Activated CD4-positive, alpha-beta memory T cell treated with anti-CD3 and anti-CD28 coated beads, Interleukin-2, amount 10 ng/mL, durations not matched to agents 7 days and 5 days (primary cell): Measurements from ENCODE around the gene LRRTM4. TPM values are rescaled to one million over a fixed set of nuclear protein-coding genes. Genes with fewer than 3 reads are reported as not detected.

Source experiments
- CTCF ChIA-PET: fragments of 350-600 bp; sonication (Branson Sonifier 250); formaldehyde crosslinking; loops from one replicate; lab custom pipeline; 2021; ENCODE audit warnings: antibody characterized with exemption, inconsistent platforms; lab: Charles Lee
- POLR2A ChIA-PET: fragments of 350-600 bp; sonication (Branson Sonifier 250); formaldehyde crosslinking; loops from one replicate; lab custom pipeline; 2021; ENCODE audit warnings: antibody characterized with exemption; lab: Charles Lee
- DNase-seq: peaks from one replicate; pipeline ENCODE4 v3.0.0-alpha.2; 2020
- H3K27ac Mint-ChIP-seq: one replicate; pipeline ENCODE4 v1.8.0; 2021; ENCODE audit warnings: mild to moderate bottlenecking, mixed read lengths
- H3K27me3 Mint-ChIP-seq: one replicate; pipeline ENCODE4 v1.8.0; 2021; ENCODE audit warnings: mixed read lengths
- H3K36me3 Mint-ChIP-seq: one replicate; pipeline ENCODE4 v1.8.0; 2021; ENCODE audit warnings: low read depth, mixed read lengths
- H3K4me1 Mint-ChIP-seq: one replicate; pipeline ENCODE4 v1.8.0; 2021; ENCODE audit warnings: mixed read lengths
- H3K4me3 Mint-ChIP-seq: one replicate; pipeline ENCODE4 v1.8.0; 2021; ENCODE audit warnings: mild to moderate bottlenecking, mixed read lengths
- H3K9me3 Mint-ChIP-seq: one replicate; pipeline ENCODE4 v1.8.0; 2021; ENCODE audit warnings: mixed read lengths
- total RNA-seq, 2 experiments: library from RNA; stranded (reverse); gene quantifications; one replicate each; pipeline ENCODE4 v1.2.3, GENCODE V29; 2021

The LRRTM4 gene
- total RNA-seq, 2 experiments from 2014 or later = not detected

GRCh38 chr2:76866464-76866863 lies 655.7 kb downstream of the LRRTM4 start:
- CTCF ChIA-PET = no interaction called here
- Mint-ChIP-seq H3K36me3 (no peaks in the 10 kb centered on the region), H3K4me1 (no peaks in the 10 kb centered on the region)

GRCh38 chr2:76862901-76863300 lies 659.3 kb downstream of the LRRTM4 start:
- H3K36me3 Mint-ChIP-seq = no peaks in the 10 kb centered on the region
- no peaks in the 10 kb centered on the region for H3K27me3 Mint-ChIP-seq
- DNase-seq = no peak
- no peak overlapping the region for H3K27ac Mint-ChIP-seq
- CTCF ChIA-PET = no interaction called here
- no peak overlapping the region for H3K4me3 Mint-ChIP-seq
- peaks cover 11% of the 10 kb centered on the region for H3K9me3 Mint-ChIP-seq
- POLR2A ChIA-PET = no interaction called here
- H3K4me1 Mint-ChIP-seq = no peaks in the 10 kb centered on the region

More at GRCh38 chr2:76866464-76866863, 655.7 kb downstream of the LRRTM4 start:
- H3K4me3 Mint-ChIP-seq = no peak overlapping the region
- peaks cover 11% of the 10 kb centered on the region for H3K9me3 Mint-ChIP-seq
- POLR2A ChIA-PET = no interaction called here
- no peaks in the 10 kb centered on the region for H3K27me3 Mint-ChIP-seq
- no peak overlapping the region for H3K27ac Mint-ChIP-seq
- DNase-seq = no peak

GRCh38 chr2:76861708-76862107 lies 660.5 kb downstream of the LRRTM4 start:
- DNase-seq = no peak
- ChIA-PET CTCF (no interaction called here), POLR2A (no interaction called here)
- peaks cover 11% of the 10 kb centered on the region for H3K9me3 Mint-ChIP-seq
- no peak overlapping the region for H3K4me3 Mint-ChIP-seq
- H3K36me3 Mint-ChIP-seq = no peaks in the 10 kb centered on the region
- no peaks in the 10 kb centered on the region for H3K4me1 Mint-ChIP-seq
- no peaks in the 10 kb centered on the region for H3K27me3 Mint-ChIP-seq
- no peak overlapping the region for H3K27ac Mint-ChIP-seq

DNA sequence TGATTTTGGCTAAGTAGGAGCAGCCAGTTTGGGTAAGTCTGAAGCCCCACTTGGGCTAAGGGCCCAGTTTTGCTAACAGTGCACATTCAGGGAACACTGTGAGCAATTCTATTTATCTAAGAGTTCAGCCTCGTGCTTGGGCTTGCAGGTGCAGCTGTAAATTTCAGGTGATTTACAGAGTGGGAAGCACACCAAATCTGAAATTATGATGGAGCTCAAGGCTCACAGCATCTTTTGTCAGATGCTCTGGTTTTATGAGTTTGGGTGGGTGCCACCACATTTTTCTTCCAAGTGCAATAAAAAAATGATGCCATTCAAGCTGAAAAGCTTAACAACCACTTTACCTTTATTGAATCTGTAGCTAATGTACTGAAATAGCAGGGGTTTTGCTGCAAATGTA lies 671.2 kb downstream of the LRRTM4 start:
- ChIA-PET CTCF (no interaction called here), POLR2A (no interaction called here)
- no peak overlapping the region for H3K4me3 Mint-ChIP-seq
- H3K27me3 Mint-ChIP-seq = no peaks in the 10 kb centered on the region
- no peak overlapping the region for H3K27ac Mint-ChIP-seq
- peaks cover 13% of the 10 kb centered on the region for H3K9me3 Mint-ChIP-seq
- DNase-seq = no peak
- no peaks in the 10 kb centered on the region for H3K36me3 Mint-ChIP-seq
- H3K4me1 Mint-ChIP-seq = no peaks in the 10 kb centered on the region

GRCh38 chr2:76849086-76849485 lies 673.1 kb downstream of the LRRTM4 start:
- DNase-seq = no peak
- POLR2A ChIA-PET = no interaction called here
- H3K27me3 Mint-ChIP-seq = no peaks in the 10 kb centered on the region
- H3K27ac Mint-ChIP-seq = no peak overlapping the region
- H3K4me1 Mint-ChIP-seq = no peaks in the 10 kb centered on the region
- CTCF ChIA-PET = no interaction called here
- H3K36me3 Mint-ChIP-seq = no peaks in the 10 kb centered on the region
- H3K4me3 Mint-ChIP-seq = no peak overlapping the region
- peaks cover 13% of the 10 kb centered on the region for H3K9me3 Mint-ChIP-seq

DNA sequence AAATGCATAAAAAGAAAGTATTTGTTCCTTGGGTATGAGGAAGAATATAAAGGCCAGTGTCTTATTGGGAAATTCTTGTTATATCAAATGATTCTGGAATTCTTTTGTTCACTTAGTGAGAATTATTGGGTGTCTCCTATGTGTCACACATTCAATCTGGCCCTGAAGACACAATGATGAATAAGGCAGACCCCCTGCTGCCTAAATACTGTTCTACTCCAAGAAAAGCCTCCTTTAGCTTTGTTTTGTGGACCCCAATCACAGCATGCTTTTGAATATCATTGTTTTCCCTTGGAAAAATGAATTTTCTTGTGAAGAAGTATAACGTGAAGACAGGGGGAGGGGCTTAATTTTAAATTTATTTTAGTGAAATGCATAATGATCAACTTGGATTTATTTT lies 682.4 kb downstream of the LRRTM4 start:
- H3K27me3 Mint-ChIP-seq = no peaks in the 10 kb centered on the region
- no peak overlapping the region for H3K4me3 Mint-ChIP-seq
- no peaks in the 10 kb centered on the region for H3K4me1 Mint-ChIP-seq
- H3K36me3 Mint-ChIP-seq = no peaks in the 10 kb centered on the region
- no peak for DNase-seq
- CTCF ChIA-PET = interaction anchor here (0.6 kb wide), 1 partner anchor 12 kb away, joined by 3 read pairs; no protein-coding TSS in a partner anchor
- peaks cover 4% of the 10 kb centered on the region for H3K9me3 Mint-ChIP-seq
- no peak overlapping the region for H3K27ac Mint-ChIP-seq
- POLR2A ChIA-PET = no interaction called here

DNA sequence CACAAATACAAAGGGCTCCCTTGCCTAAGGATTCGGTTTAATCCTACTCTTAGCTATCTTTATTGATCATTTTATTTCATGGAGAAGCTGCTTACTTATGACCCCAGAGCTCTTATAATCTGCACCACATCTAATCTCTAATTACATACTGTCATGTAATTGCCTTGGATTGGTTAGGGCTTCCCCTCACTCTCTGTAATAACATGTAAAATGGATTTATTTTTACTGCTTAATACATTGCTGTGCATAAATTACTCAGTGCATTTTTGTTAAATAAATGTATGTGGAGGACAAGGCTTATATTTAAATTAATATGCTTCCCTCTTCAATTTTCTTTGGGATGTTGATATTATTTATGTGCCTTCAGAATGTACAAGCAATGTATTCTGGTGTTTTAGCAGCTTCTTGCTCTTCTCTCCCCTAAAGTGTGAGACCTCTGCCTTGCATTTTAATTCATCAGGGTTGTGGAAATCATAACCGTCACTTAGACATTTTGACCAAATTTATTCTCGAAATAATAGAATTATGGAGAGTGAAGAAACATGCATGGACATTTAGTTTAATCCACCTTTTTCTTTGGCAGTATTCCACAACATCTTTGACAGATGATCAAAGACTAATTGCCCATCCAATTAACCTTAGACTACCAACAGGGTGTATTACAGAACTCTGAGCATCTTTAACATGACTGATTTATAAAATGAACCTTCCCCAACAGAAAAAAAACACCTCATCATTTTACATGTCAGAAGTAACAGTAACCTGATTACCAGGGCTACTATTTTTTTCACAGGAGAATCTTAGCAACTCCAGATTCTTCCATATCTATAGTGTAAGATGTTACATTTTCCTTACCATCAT lies 692.6 kb downstream of the LRRTM4 start:
- Mint-ChIP-seq H3K9me3 (peaks cover 12% of the 10 kb centered on the region), H3K27me3 (no peaks in the 10 kb centered on the region), H3K4me3 (no peak overlapping the region), H3K4me1 (no peaks in the 10 kb centered on the region), H3K27ac (no peak overlapping the region), H3K36me3 (no peaks in the 10 kb centered on the region)
- ChIA-PET CTCF (no interaction called here), POLR2A (no interaction called here)
- no peak for DNase-seq

DNA sequence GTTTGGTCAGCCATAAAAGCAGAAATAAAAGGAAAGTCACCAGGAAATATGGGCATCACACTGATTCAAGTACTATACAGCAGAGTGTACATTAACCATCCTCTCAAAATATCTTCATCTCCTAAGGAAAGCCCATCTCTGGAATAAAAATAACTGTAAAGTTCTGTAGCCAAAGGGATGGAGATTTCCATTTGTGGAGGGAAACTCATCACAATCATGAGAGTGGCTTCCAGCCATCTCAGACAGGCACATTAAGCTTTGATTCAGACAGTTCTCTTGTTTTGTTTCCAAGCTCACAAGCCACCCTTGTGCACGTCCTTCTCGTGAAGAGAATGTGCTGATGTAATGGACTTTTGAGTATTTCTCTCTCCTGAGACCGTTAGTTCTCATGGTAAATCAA lies 695.5 kb downstream of the LRRTM4 start:
- H3K9me3 Mint-ChIP-seq = peaks cover 6% of the 10 kb centered on the region
- ChIA-PET POLR2A (no interaction called here), CTCF (no interaction called here)
- H3K4me1 Mint-ChIP-seq = no peaks in the 10 kb centered on the region
- H3K36me3 Mint-ChIP-seq = no peaks in the 10 kb centered on the region
- no peaks in the 10 kb centered on the region for H3K27me3 Mint-ChIP-seq
- H3K4me3 Mint-ChIP-seq = no peak overlapping the region
- no peak for DNase-seq
- no peak overlapping the region for H3K27ac Mint-ChIP-seq

DNA sequence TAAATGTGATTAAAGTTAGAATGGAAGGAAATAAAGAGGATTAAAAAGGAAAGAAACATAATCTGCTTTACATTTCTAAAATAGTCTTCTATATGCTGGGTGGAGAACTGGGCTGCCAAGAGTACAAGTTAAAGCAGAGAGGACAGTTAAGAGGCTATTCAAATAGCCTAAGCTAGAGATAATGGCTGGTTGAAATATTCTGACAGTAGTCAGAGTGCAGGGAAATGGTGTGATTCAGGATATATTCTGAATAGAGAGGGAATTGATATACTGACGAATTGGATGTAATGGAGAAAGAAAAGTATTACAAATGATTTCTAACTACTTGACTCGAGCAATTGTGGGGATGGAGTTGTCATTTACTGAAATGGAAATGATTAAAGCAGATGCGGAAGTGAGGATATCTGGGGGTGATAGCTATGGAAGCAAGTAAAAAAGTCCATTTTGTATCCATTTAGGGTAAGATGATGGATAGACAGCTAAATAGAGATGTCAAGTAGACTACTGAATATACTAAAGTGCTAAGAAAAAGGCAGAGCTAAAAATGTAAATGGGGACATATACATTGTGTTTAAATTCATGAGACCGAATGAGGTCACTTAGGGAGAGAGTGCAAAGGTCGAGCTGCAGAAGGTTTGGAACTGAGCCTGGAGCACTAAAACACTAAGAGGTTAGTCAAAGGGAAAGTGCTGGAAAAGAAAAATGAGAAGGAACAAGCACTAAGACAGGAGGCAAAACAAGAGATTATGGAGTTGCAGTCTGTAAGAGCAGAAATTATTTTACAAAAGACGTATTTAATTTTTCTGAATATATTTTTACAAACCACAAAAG lies 696.8 kb downstream of the LRRTM4 start:
- no peaks in the 10 kb centered on the region for H3K36me3 Mint-ChIP-seq
- ChIA-PET CTCF (no interaction called here), POLR2A (no interaction called here)
- H3K27ac Mint-ChIP-seq = no peak overlapping the region
- no peaks in the 10 kb centered on the region for H3K27me3 Mint-ChIP-seq
- peaks cover 6% of the 10 kb centered on the region for H3K9me3 Mint-ChIP-seq
- DNase-seq = no peak
- H3K4me1 Mint-ChIP-seq = no peaks in the 10 kb centered on the region
- no peak overlapping the region for H3K4me3 Mint-ChIP-seq

GRCh38 chr2:76821731-76822130 lies 700.4 kb downstream of the LRRTM4 start:
- Mint-ChIP-seq H3K27me3 (no peaks in the 10 kb centered on the region), H3K4me1 (no peaks in the 10 kb centered on the region), H3K4me3 (no peak overlapping the region), H3K27ac (no peak overlapping the region), H3K36me3 (no peaks in the 10 kb centered on the region), H3K9me3 (peaks cover 11% of the 10 kb centered on the region)
- CTCF ChIA-PET = no interaction called here
- DNase-seq = no peak
- POLR2A ChIA-PET = no interaction called here

GRCh38 chr2:76813084-76813483 lies 709.1 kb downstream of the LRRTM4 start:
- no peaks in the 10 kb centered on the region for H3K4me1 Mint-ChIP-seq
- no peak overlapping the region for H3K27ac Mint-ChIP-seq
- no peak for DNase-seq
- POLR2A ChIA-PET = no interaction called here
- H3K9me3 Mint-ChIP-seq = peaks cover 12% of the 10 kb centered on the region
- CTCF ChIA-PET = no interaction called here
- no peak overlapping the region for H3K4me3 Mint-ChIP-seq
- H3K36me3 Mint-ChIP-seq = no peaks in the 10 kb centered on the region
- H3K27me3 Mint-ChIP-seq = no peaks in the 10 kb centered on the region

DNA sequence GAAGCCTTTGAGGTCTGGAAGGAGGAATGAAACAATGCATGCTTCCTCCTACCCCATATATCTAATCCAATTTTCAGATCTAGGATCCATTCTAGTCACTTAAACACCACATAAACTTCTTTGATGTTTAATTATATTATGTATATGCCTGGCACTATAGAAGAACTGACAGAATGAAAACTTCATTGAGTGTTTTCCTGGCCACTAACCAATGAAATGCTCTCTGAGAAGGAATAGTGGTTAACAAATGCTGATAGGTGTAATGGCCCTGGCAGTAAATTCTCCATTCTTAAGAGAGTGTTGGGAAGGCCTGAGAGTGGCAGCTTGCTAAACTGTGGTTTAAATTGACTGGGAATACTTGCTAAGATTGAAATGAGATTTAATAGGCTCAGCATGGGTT lies 710.0 kb downstream of the LRRTM4 start:
- Mint-ChIP-seq H3K27me3 (no peaks in the 10 kb centered on the region), H3K4me3 (no peak overlapping the region), H3K9me3 (peaks cover 12% of the 10 kb centered on the region), H3K4me1 (no peaks in the 10 kb centered on the region), H3K36me3 (no peaks in the 10 kb centered on the region), H3K27ac (no peak overlapping the region)
- DNase-seq = no peak
- ChIA-PET POLR2A (no interaction called here), CTCF (no interaction called here)

DNA sequence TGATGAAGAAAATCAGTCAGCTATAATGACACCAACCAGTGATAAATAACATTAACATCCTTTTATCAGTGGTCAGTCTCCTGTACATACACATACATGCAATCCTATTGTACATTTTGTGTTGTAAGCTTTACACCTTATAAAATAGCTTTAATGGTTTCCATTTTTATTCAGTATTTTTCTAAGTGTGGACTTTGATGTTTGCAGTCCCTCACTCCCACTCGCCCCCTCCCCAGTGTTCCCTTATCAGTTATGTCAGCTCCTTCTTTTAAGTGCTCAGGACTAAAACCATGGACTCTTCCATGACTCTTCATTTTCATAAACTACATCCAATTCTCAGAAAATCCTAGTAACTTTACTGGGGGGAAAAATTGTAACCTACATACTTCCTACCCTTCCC lies 713.0 kb downstream of the LRRTM4 start:
- Mint-ChIP-seq H3K4me3 (no peak overlapping the region), H3K36me3 (no peaks in the 10 kb centered on the region), H3K27ac (no peak overlapping the region), H3K27me3 (no peaks in the 10 kb centered on the region), H3K9me3 (peaks cover 9% of the 10 kb centered on the region), H3K4me1 (no peaks in the 10 kb centered on the region)
- POLR2A ChIA-PET = no interaction called here
- CTCF ChIA-PET = no interaction called here
- DNase-seq = no peak
